ENCODE results near the gene ANGPTL2.

- TF ChIP-seq, protein P1, sequence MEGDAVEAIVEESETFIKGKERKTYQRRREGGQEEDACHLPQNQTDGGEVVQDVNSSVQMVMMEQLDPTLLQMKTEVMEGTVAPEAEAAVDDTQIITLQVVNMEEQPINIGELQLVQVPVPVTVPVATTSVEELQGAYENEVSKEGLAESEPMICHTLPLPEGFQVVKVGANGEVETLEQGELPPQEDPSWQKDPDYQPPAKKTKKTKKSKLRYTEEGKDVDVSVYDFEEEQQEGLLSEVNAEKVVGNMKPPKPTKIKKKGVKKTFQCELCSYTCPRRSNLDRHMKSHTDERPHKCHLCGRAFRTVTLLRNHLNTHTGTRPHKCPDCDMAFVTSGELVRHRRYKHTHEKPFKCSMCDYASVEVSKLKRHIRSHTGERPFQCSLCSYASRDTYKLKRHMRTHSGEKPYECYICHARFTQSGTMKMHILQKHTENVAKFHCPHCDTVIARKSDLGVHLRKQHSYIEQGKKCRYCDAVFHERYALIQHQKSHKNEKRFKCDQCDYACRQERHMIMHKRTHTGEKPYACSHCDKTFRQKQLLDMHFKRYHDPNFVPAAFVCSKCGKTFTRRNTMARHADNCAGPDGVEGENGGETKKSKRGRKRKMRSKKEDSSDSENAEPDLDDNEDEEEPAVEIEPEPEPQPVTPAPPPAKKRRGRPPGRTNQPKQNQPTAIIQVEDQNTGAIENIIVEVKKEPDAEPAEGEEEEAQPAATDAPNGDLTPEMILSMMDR (IDR thresholded peaks at IDR 0.05; ENCODE audit: low read depth, low read length), result no peak
- TF ChIP-seq MYC (IDR thresholded peaks at IDR 0.05; ENCODE audit: low read depth, low read length) (no peak), POLR2A (IDR thresholded peaks at IDR 0.05; ENCODE audit: extremely low read depth, insufficient read length) (no peak)
Observed at GRCh38 chr9:127066060-127066850, 56.2 kb downstream of the ANGPTL2 start.

All from NB4 (cell line).